Neural progenitor cell (in vitro differentiated cells): ENCODE data around the gene IGBP1. TPM values are rescaled to one million over a fixed set of nuclear protein-coding genes. Genes with fewer than 3 reads are reported as not detected.

Experiments used
- DNase-seq: peaks from one replicate; pipeline ENCODE4 v3.0.0-alpha.2; 2016; ENCODE audit warnings: low spot score
- H2AFZ ChIP-seq: fragments of 200-600 bp; sonication (generic); replicated peaks from 2 replicates; pipeline ENCODE4 v1.6.1; 2016; ENCODE audit warnings: antibody characterized with exemption
- H3F3A ChIP-seq: fragments of 200-600 bp; sonication (generic); 2 replicates; pipeline ENCODE4 v1.6.1; 2016; ENCODE audit warnings: antibody characterized with exemption, low read depth
- H3K27ac ChIP-seq: fragments of 200-600 bp; sonication (generic); 2 replicates; pipeline ENCODE4 v1.5.1; 2016; ENCODE audit warnings: mild to moderate bottlenecking
- H3K27me3 ChIP-seq: fragments of 200-600 bp; sonication (generic); 2 replicates; pipeline ENCODE4 v1.6.1; 2016; ENCODE audit warnings: mild to moderate bottlenecking, moderate library complexity
- H3K36me3 ChIP-seq: fragments of 200-600 bp; sonication (generic); 2 replicates; pipeline ENCODE4 v1.5.1; 2016
- H3K4me1 ChIP-seq: fragments of 200-600 bp; sonication (generic); 2 replicates; pipeline ENCODE4 v1.6.1; 2016; ENCODE audit warnings: mixed run types
- H3K4me2 ChIP-seq: fragments of 200-600 bp; sonication (generic); 2 replicates; pipeline ENCODE4 v1.6.1; 2016
- H3K4me3 ChIP-seq: fragments of 200-600 bp; sonication (generic); 2 replicates; pipeline ENCODE4 v1.5.1; 2016
- H3K79me2 ChIP-seq: fragments of 200-600 bp; sonication (generic); 2 replicates; pipeline ENCODE4 v1.6.1; 2016; ENCODE audit warnings: low read depth
- H3K9ac ChIP-seq: fragments of 200-600 bp; sonication (generic); 2 replicates; pipeline ENCODE4 v1.6.1; 2016
- H3K9me3 ChIP-seq: fragments of 200-600 bp; sonication (generic); 2 replicates; pipeline ENCODE4 v1.5.1; 2016; ENCODE audit warnings: low read depth
- H4K20me1 ChIP-seq: fragments of 200-600 bp; sonication (generic); 2 replicates; pipeline ENCODE4 v1.6.1; 2016; ENCODE audit warnings: low read depth
- H3K27ac Mint-ChIP-seq: 3 replicates; pipeline ENCODE4 v1.8.0; 2021; ENCODE audit warnings: mixed read lengths
- H3K27me3 Mint-ChIP-seq: 2 replicates; pipeline ENCODE4 v1.8.0; 2022; ENCODE audit warnings: low read depth, mild to moderate bottlenecking, inconsistent platforms, moderate library complexity, mixed read lengths; ENCODE audit not compliant: insufficient read depth
- H3K36me3 Mint-ChIP-seq: 3 replicates; pipeline ENCODE4 v1.8.0; 2021; ENCODE audit warnings: mixed read lengths
- H3K4me1 Mint-ChIP-seq: 3 replicates; pipeline ENCODE4 v1.8.0; 2021; ENCODE audit warnings: mixed read lengths
- H3K4me3 Mint-ChIP-seq: 3 replicates; pipeline ENCODE4 v1.8.0; 2021; ENCODE audit warnings: mild to moderate bottlenecking, moderate library complexity, mixed read lengths
- H3K9me3 Mint-ChIP-seq: 3 replicates; pipeline ENCODE4 v1.8.0; 2020; ENCODE audit warnings: mixed read lengths
- CTCF ChIP-seq: fragments of 200-600 bp; sonication (generic); IDR thresholded peaks from 2 replicates; pipeline ENCODE4 v1.5.1; 2017; ENCODE audit warnings: antibody characterized with exemption, mild to moderate bottlenecking
- EZH2 ChIP-seq: fragments of 200-600 bp; sonication (generic); IDR thresholded peaks from 2 replicates; pipeline ENCODE4 v1.6.1; 2017; ENCODE audit warnings: antibody characterized with exemption, mild to moderate bottlenecking, moderate library complexity
- EZH2phosphoT487 ChIP-seq: fragments of 200-600 bp; sonication (generic); IDR thresholded peaks from 2 replicates; pipeline ENCODE4 v1.6.1; 2017; ENCODE audit warnings: antibody characterized with exemption
- total RNA-seq: library from RNA; depleted of rRNA; stranded (reverse); fragments of >200 nt; gene quantifications from 2 replicates; pipeline ENCODE4 v1.2.3, GENCODE V29; 2015; ENCODE audit warnings: low replicate concordance

Gene IGBP1
- total RNA-seq, 1 donor from 2014 or later = 54.0 TPM

- H3K36me3 Mint-ChIP-seq = peaks cover 9% of the 10 kb centered on the region
- no peak overlapping the region for H2AFZ ChIP-seq
- peaks cover 30% of the 10 kb centered on the region for H3K4me1 Mint-ChIP-seq
- no peaks in the 10 kb centered on the region for H3K36me3 ChIP-seq
- no peak overlapping the region for H3K9ac ChIP-seq
- TF ChIP-seq EZH2 (no peak), CTCF (no peak), EZH2phosphoT487 (no peak)
- H3K27me3 Mint-ChIP-seq = no peaks in the 10 kb centered on the region
- H3F3A ChIP-seq = peaks cover 22% of the 10 kb centered on the region
- DNase-seq = no peak
- no peak overlapping the region for H3K27ac ChIP-seq
- H3K4me1 ChIP-seq = peaks cover 22% of the 10 kb centered on the region
- H3K27ac Mint-ChIP-seq = no peak overlapping the region
- H3K4me3 Mint-ChIP-seq = no peak overlapping the region
- H3K27me3 ChIP-seq = no peaks in the 10 kb centered on the region
- peaks cover 4% of the 10 kb centered on the region for H3K9me3 Mint-ChIP-seq
- H3K4me3 ChIP-seq = no peak overlapping the region
- H3K4me2 ChIP-seq = no peak overlapping the region
- no peaks in the 10 kb centered on the region for H4K20me1 ChIP-seq
- H3K79me2 ChIP-seq = no peaks in the 10 kb centered on the region
- H3K9me3 ChIP-seq = no peaks in the 10 kb centered on the region
These were observed 33.6 kb downstream of the IGBP1 start for GRCh38 chrX:70166601-70167590.

GRCh38 chrX:70168238-70169188 is 35.3 kb downstream of the IGBP1 start:
- peak overlapping the region; percentile 74 for H3K27ac Mint-ChIP-seq
- peak overlapping the region; percentile 14 for H2AFZ ChIP-seq
- H3K79me2 ChIP-seq = no peaks in the 10 kb centered on the region
- H3K9me3 ChIP-seq = no peaks in the 10 kb centered on the region
- no peak for TF ChIP-seq CTCF
- TF ChIP-seq EZH2 = no peak
- no peak for TF ChIP-seq EZH2phosphoT487
- H3K9ac ChIP-seq = no peak overlapping the region
- H3K27me3 ChIP-seq = no peaks in the 10 kb centered on the region
- peaks cover 37% of the 10 kb centered on the region for H3K4me1 ChIP-seq
- peak overlapping the region; percentile 58 for H3K4me2 ChIP-seq
- peaks cover 4% of the 10 kb centered on the region for H3K9me3 Mint-ChIP-seq
- H3K4me3 ChIP-seq = peak overlapping the region; percentile 13
- peaks cover 27% of the 10 kb centered on the region for H3F3A ChIP-seq
- H3K36me3 ChIP-seq = no peaks in the 10 kb centered on the region
- H3K27me3 Mint-ChIP-seq = no peaks in the 10 kb centered on the region
- peak; percentile 26 for DNase-seq
- H3K27ac ChIP-seq = no peak overlapping the region
- H4K20me1 ChIP-seq = no peaks in the 10 kb centered on the region
- peaks cover 9% of the 10 kb centered on the region for H3K36me3 Mint-ChIP-seq
- peaks cover 30% of the 10 kb centered on the region for H3K4me1 Mint-ChIP-seq
- peak overlapping the region; percentile 62 for H3K4me3 Mint-ChIP-seq

GRCh38 chrX:70169281-70169680 is 36.0 kb downstream of the IGBP1 start:
- peaks cover 30% of the 10 kb centered on the region for H3K4me1 Mint-ChIP-seq
- no peak overlapping the region for H3K27ac ChIP-seq
- H3K36me3 ChIP-seq = no peaks in the 10 kb centered on the region
- H3K9me3 ChIP-seq = no peaks in the 10 kb centered on the region
- H3K27me3 ChIP-seq = no peaks in the 10 kb centered on the region
- peaks cover 6% of the 10 kb centered on the region for H3K36me3 Mint-ChIP-seq
- H3K4me1 ChIP-seq = peaks cover 37% of the 10 kb centered on the region
- H3K9me3 Mint-ChIP-seq = peaks cover 4% of the 10 kb centered on the region
- no peak overlapping the region for H3K4me3 Mint-ChIP-seq
- H3K27ac Mint-ChIP-seq = no peak overlapping the region
- H3K27me3 Mint-ChIP-seq = no peaks in the 10 kb centered on the region
- TF ChIP-seq EZH2phosphoT487 (no peak), EZH2 (no peak), CTCF (no peak)
- H2AFZ ChIP-seq = peak overlapping the region; percentile 14
- no peaks in the 10 kb centered on the region for H3K79me2 ChIP-seq
- no peak overlapping the region for H3K9ac ChIP-seq
- no peaks in the 10 kb centered on the region for H4K20me1 ChIP-seq
- H3F3A ChIP-seq = peaks cover 27% of the 10 kb centered on the region
- H3K4me3 ChIP-seq = no peak overlapping the region
- DNase-seq = no peak
- H3K4me2 ChIP-seq = peak overlapping the region; percentile 58
